Amniotic stem cell (primary cell): Measurements from ENCODE around the gene NVL.
"Not testable (repeated sequence)": the region's sequence is repeated elsewhere in the genome, so short reads cannot be mapped to it uniquely, and the experiment has no call there.

Experiments
- DNase-seq: peaks from one replicate; lab custom pipeline; 2025; lab: John Stamatoyannopoulos, UW

NVL gene

GRCh38 chr1:224235813-224236493 lies 94.0 kb downstream of the NVL start:
- no peak for DNase-seq

GRCh38 chr1:224234017-224234416 lies 96.0 kb downstream of the NVL start:
- no peak for DNase-seq

- no peak for DNase-seq
Measured at GRCh38 chr1:224226849-224227502, 103.0 kb downstream of the NVL start.

GRCh38 chr1:224223819-224224714 lies 105.9 kb downstream of the NVL start:
- no peak for DNase-seq

GRCh38 chr1:224219612-224220059 lies 110.3 kb downstream of the NVL start:
- DNase-seq, result no peak

- DNase-seq, result no peak
Measured at GRCh38 chr1:224219011-224219611, 110.9 kb downstream of the NVL start.

GRCh38 chr1:224217655-224218623 lies 112.0 kb downstream of the NVL start:
- no peak for DNase-seq

- DNase-seq, result no peak
Measured at GRCh38 chr1:224216382-224216781, 113.6 kb downstream of the NVL start.

- no peak for DNase-seq
Measured at GRCh38 chr1:224213438-224214119, 116.4 kb downstream of the NVL start.

GRCh38 chr1:224212618-224213061 lies 117.3 kb downstream of the NVL start:
- no peak for DNase-seq

GRCh38 chr1:224211206-224211962 lies 118.6 kb downstream of the NVL start:
- DNase-seq, result no peak

- DNase-seq, result not testable (repeated sequence)
Measured at GRCh38 chr1:224205931-224206538, 123.9 kb downstream of the NVL start.

GRCh38 chr1:224205438-224205840 lies 124.5 kb downstream of the NVL start:
- no peak for DNase-seq

GRCh38 chr1:224203243-224204016 lies 126.5 kb downstream of the NVL start:
- DNase-seq, result no peak

- no peak for DNase-seq
Measured at GRCh38 chr1:224201853-224202252, 128.1 kb downstream of the NVL start.

- DNase-seq, result no peak
Measured at GRCh38 chr1:224201383-224201782, 128.6 kb downstream of the NVL start.

GRCh38 chr1:224199679-224200078 lies 130.3 kb downstream of the NVL start:
- DNase-seq, result no peak

- DNase-seq, result no peak
Measured at GRCh38 chr1:224198572-224198971, 131.4 kb downstream of the NVL start.
